ENCODE results near the gene MLN.
"Not testable (repeated sequence)": the region's sequence is repeated elsewhere in the genome, so short reads cannot be mapped to it uniquely, and the experiment has no call there.

MLN gene

DNA sequence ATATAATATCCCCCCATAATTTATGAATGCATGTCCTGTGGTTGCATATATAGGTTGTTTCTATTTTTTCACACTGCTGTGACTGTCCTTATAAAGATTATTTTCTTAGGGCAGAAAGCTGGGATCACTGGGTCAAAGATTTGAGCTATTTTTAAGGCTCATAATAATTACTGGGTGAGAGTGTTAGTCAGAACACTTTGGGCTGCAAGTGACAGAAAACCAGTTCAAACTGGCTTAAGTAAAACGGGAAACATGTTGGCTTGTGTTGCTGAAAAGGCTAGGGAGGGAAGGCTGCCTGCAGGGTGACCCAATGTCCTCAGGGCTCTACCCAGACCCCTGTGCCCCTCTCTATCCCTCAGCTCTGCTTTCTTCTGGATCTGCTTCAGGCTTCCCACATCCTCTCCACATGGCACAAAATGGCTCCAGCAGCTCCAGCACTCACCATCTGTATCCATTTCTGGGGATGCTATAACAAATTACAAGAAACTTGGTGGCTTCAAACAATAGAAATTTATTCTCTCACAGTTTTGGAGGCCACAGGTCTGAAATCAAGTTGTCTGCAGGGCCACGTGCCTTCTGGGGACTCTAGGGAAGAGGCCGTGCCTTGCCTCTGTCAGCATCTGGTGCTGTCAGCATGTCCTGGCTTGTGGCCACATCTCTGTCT lies 33.1 kb upstream of the MLN start:
- in situ Hi-C loops (cut with MboI; ENCODE audit: low sequenced_read_pairs): no loop called here

DNA sequence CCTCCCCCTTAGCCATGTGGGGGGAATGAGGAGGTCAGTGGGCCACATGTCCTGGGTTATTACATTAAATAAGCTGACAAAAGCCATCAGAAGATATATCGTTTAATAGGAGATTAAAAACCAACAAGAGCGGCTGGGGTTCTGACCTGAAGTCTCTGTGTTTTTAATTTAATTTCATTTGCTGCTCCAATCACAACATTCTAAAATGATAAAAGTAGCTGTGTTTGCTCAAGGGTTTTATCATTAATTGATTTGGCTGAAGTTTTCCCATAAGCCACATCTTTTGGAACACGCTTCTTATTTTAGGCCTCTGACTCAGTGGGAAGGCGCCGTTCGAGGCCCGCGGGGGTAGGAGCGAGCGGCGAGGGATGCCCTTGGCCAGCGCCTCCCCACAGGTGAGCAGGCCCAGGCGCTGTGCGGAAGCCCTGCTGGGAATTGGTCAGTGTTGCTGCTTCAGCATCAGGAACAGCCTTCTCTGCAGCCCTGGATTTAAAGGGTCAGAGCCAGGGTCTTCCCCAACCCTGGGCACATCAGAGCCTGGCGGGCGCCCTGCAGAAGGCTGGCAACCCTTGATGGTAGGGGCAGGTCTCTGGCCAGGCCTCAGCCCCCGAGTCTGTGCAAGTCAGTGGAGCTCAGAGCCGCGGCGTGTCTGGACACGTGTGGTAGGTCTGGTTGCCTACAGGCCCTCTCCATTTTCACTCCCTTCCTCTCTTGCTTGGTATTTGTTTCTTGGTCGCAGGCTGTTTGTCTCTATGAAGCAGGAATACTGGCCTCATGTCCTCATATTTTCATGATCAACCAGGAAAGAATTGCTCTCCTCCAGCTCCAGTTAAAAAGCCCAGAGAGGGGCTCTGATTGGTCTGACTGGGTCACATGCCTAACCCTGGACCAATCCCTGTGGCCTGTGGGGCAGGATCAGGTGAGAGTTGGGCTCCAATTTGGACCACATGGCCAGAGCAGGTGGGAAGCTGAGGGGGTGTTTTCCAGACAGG lies 30.9 kb upstream of the MLN start:
- in situ Hi-C loops (cut with MboI; ENCODE audit: low sequenced_read_pairs): no loop called here

DNA sequence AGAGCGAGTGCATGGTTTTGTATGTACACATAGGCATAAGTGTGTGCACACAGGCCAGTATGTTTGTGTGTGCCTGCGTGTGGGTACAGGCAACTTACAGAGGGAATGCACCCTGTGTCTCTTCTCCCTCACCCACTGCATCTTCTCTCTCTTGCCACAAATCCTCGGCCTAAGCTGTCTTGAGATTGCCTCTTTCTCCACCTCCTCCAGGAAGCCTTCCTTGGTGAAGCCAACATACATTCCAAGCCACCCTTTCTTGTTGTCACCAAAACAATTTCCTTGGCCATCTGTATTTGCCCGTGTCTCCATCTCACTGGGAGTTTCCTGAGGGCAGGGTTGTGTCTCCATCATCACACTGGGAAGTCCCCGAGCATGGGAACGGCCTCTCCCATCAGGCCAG lies 29.8 kb upstream of the MLN start:
- in situ Hi-C loops (cut with MboI; ENCODE audit: low sequenced_read_pairs): no loop called here

DNA sequence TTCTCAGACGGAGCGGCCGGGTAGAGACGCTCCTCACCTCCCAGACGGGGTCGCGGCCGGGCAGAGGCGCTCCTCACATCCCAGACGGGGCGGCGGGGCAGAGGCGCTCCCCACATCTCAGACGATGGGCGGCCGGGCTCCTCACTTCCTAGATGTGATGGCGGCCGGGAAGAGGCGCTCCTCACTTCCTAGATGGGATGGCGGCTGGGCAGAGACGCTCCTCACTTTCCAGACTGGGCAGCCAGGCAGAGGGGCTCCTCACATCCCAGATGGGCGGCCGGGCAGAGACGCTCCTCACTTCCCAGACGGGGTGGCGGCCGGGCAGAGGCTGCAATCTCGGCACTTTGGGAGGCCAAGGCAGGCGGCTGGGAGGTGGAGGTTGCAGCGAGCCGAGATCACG lies 29.0 kb upstream of the MLN start:
- in situ Hi-C loops (cut with MboI; ENCODE audit: low sequenced_read_pairs): not testable (repeated sequence)

DNA sequence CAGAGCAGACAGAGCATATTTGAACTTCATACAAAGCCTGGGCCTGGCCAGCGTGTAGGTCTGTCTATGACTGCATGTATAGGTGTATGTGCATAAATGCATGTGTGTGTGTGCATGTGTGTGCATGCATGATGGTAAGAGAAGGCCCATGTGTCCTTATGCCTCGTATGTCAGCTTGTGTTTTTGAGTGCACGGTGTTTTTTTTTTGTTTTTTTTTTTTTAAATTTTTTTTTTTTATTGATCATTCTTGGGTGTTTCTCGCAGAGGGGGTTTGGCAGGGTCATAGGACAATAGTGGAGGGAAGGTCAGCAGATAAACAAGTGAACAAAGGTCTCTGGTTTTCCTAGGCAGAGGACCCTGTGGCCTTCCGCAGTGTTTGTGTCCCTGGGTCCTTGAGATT lies 27.9 kb upstream of the MLN start:
- in situ Hi-C loops (cut with MboI; ENCODE audit: low sequenced_read_pairs): not testable (repeated sequence)

DNA sequence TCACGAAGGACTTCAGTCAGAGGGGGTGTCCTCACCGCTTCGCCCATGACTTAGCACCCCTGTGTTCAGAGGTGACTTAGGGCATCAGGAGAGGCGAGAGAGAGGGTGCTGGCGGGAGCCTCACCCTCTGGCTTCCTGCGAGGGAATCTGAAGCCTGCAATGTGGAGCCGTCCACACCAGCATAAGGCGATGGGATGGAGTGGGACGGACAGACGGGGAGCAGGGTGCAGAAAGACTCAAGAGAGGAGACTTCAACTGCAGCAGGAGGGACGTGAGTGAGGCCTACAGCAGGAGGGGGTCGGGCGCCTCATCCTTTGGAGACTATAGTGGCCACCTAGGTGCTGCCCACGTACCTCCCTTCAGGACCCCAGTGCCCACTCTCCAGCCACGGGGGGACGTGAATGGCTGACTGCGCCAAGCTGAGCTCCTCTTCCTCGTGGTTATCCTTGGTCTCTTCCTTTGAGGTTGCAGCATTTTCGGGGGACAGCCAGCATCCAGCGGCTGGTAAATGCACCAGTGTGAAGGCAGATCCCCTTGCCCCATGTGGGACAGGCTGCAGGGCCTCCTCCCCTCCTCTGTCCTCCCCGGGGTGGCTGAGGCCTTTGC lies 26.9 kb upstream of the MLN start:
- in situ Hi-C loops (cut with MboI; ENCODE audit: low sequenced_read_pairs): no loop called here

DNA sequence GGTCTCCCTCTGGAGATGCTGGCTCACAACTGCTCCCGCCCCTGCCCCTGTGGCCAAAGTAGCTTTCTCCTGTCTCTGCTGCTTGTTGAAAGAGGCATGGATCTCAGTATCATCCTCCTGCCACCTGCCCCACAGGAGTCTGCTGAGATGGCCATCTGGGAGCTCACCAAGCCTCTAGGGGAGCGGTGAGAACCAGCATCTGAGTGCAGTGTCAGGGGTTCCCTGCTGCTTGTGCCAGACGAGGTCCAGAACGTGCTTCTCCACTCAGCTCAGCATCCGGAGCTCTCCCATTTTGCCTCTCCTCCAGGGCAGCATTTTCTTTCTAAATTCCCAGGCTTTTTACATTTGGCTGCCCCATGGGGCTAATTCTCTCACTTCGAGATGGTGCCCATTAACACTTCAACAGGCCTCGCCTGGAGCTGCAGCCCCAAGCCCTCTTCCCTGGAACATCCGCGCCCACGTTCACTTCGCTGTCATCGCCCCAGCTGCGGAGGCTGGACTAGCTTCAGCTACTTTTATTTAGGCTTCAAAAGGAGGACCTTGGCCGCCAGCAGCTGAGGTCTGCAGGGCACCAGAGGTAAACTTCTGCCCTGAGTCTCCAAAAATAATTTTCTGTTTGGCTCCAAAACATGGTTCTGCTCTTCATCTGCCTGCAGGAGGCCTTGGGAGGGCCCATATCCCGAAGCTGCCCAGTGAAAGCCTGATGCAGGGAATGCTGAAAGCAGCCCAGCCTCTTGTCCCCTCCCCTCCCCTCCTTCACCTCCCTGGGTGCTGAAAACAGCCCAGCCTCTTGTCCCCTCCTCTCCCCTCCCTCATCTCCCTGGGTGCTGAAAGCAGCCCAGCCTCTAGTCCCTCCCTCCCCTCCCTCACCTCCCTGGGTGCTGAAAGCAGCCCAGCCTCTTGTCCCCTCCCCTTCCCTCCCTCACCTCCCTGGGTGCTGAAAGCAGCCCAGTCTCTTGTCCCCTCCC lies 25.2 kb upstream of the MLN start:
- in situ Hi-C loops (cut with MboI; ENCODE audit: low sequenced_read_pairs): no loop called here

DNA sequence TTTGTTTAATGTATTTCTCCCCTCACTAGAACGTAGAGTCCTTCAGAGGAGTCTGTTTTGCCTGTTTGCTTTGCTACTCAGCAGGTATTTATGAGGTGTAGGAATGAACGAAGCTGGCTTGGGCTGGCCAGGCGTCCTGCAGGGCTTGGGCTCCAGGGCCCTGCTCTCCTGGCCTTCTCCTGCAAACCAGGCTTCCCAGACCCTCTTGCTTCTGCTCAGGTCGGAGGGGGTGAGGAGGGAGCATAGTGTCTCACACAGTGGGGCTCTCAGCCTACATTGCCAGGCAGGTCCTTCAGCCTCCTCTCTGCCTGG lies 24.6 kb upstream of the MLN start:
- in situ Hi-C loops (cut with MboI; ENCODE audit: low sequenced_read_pairs): no loop called here

DNA sequence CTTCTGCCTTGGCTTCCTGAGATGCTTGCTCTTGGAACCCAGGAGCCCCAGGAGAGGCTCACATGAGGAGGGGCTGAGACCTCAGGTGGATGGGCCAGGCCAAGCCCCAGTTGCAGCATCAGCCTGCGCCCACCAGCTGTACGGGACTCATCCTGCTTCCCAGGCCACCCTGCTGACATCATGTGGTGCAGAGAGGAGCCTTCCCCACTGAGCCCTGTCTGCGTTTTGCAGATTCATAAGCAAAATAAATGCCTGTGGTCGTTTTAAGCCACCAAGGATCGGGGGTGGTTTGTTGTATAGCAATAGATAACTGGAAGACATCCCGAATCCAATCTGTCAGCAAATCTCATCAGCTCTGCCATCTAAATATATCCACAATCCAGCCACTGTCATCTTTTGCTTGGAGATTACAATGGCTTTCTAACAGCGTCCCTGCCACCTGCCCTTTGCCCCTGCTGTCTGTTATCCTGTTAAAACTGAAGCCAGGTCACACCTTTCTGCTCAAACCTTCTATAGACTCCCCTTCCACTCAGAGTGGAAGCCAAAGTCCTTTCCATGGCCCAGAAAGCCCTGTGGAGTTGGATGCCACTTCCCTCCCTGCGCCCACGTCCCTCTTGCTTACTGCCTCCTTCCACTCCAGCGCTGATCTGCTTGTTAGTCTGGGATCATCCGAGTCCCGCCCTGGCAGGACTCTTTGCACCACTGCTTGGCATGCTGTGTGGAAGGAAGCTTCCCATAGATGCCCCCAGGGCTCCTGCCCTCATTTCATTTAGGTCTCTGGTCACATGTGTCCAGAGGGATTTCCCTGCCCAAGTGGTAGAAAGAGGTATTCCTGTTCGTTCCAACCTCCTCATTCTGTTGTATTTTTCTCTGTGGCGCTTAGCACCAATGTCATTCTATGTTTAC lies 24.0 kb upstream of the MLN start:
- in situ Hi-C loops (cut with MboI; ENCODE audit: low sequenced_read_pairs): no loop called here

DNA sequence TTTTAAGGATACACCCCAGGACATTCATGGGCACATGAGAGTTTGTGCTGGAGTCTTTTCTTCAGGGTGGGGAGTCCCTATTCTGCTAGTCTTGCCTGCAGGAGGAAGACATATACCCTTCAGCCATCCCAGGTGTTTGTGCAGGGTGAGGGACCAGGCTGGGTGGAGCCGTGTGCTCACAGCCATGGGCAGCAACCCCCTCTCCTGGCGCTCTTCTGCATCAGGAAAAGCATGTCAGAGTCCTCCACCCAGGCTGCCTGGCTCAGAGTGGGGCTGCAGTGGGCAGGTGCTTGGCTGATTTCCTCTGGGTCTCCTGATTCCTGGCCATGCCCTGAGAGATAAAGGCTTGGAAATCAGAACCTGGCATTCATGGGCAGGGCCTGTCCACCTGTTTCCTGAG lies 22.7 kb upstream of the MLN start:
- in situ Hi-C loops (cut with MboI; ENCODE audit: low sequenced_read_pairs): no loop called here

DNA sequence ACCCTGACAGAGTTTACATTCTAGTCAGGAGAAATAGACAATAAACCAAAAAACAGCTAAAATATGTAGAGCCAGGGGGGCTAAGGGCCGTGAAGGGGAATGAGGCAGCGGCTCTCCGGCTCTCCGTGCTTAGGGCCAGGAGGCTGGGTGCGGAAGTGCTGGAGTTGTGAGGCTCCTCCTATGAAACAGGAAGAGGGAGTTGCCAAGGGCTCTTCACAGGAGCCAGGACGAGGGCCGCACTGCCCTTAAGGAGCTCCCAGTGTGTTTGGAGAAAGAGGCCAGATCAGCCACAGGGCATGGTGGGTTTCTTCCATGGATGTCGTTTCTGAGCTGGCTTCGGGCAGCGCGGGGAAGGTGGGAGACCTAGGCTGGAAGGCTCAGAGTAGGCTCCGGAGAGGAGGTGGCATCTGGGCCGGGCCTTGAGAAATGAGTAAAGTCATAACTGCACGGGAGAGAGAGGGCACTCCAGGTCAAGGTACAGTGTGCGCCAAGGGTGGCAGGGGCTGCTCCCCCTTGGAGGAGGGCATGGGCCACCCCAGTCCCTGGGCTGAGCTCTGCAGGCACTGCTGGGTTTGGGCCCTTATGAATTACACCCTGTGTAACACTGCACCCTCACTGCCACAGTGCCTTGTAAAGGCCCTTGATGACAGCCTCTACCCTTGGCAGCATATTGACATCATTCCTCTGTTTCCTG lies 20.8 kb upstream of the MLN start:
- in situ Hi-C loops (cut with MboI; ENCODE audit: low sequenced_read_pairs): no loop called here

DNA sequence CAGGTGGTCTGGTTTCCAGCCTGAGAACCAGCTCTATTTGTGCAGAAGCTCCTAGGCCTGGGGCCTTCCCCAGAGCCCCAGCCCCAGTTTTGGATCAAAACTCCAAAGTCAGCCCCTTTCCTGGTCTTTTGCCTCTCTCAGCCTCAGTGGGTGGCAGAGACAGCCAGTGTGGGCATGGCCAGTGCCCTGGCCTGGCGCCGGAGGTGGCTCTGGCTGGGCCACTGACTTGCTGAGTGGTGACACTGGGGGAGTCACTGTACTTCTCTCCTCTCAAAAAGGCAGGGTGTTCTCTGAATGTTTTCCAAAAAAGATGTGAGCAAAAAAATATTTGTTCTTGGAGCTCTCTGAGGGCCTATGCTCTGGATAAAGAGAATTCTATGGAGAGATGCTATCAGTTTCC lies 20.0 kb upstream of the MLN start:
- in situ Hi-C loops (cut with MboI; ENCODE audit: low sequenced_read_pairs): no loop called here

DNA sequence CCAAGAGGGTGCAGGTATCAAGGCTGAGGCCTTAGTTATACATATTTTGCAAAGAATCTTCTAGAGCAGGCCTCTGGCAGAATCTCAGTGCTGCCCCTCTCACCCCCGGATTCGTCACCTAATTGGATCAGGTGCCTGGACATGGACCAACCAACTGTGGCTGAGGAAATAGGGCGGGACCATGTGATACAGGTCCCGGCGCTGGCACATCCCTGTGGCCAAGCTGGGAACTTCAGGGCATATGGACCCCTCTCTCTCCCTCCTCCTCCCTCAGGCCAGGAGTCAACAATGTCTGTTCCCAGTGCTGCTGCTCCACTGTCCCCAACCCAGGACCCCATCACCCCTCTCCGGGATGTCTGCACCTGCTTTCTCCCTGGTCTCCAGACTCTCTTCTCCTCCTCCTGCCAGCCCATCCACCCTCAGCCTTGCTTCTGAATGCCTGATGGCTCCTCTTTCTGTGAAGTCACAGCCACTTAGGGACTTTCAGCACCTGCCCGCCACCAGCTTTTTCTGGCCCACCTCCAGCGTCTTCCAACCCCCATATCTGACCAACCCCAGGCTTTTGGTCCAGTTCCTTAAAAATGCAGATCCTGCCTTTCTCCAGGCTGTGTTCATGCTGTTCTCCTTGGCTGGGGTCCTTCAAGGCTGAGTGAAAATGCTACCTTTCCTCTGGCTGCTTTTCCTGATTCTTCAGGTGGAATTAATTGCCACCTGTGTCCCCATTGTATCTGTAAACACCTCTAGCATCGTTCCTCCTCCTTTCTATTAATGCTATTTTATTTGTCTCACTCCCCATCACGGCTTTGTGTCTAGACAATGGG lies 19.0 kb upstream of the MLN start:
- in situ Hi-C loops (cut with MboI; ENCODE audit: low sequenced_read_pairs): no loop called here

DNA sequence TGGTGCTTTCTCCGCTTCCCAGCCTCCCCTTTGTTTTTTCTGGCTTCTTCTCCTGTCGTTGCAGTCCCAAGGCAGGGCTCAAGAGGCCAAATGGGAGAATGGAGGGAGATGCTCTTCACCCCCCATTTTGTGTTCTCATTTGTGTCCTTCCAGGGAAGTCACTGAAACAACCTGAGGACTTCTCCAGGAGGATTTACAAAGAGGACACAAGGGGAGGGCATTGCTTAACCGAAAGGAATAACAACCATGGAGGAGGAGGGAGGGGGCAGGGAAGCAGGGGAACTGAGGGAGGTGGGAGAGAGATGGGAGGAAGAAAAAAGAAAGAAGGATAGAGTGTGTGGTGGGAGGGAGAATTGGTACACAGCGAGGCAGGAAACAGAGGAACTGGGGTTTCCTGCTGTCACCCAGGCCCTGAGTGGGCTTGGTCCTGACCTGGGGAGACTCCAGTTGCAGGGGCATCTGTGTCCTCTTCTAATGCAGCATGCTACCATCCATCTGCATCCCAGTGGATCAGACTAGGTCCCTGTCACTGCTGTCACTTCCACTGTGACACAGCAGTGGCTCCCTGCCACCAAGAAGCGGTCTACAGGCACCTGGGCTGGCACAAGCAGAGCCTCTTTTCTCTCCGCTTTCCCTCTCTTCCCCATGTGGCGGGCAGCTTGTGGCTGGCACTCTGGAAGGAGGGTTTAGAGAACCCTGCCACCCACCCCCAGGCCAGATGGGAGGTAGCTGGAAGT lies 17.1 kb upstream of the MLN start:
- in situ Hi-C loops (cut with MboI; ENCODE audit: low sequenced_read_pairs): no loop called here

DNA sequence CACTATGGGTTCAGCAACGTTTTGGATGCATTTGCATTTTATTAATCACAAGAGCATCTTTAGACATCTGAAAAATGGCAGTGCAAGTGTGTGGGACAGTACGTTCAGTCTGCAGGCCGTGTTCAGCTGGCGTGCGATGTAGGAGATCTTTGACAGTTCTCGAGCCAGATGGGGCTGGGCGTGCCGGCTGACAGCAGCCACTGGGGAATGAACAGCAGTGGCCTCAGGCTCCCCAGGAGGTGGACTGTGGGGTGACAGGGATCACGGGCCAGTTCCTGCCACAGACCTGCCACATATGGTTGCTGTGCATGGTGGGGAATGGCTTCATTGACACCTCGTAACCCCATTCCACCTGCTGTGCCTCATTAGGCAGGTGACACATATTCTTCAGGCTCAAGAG lies 16.4 kb upstream of the MLN start:
- in situ Hi-C loops (cut with MboI; ENCODE audit: low sequenced_read_pairs): no loop called here

DNA sequence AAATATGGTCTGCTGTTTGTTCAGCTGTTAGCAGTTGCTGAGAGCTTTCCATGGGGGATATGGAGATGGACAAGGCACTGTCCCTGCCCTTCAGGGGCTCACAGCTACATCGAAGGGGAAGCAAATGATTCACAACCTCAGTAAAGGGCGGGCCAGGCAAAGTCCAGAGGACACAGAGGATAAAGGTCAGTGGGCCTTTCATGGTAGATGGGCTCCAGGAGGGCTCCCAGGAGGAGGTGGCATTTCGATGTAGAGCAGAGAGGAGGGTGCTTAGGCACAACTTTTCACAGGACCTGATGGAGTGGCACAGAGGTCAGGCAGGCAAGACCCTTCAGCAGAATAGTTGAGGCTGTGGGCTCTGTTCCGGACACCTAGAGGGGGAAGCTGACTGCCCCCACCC lies 15.2 kb upstream of the MLN start:
- in situ Hi-C loops (cut with MboI; ENCODE audit: low sequenced_read_pairs): no loop called here

DNA sequence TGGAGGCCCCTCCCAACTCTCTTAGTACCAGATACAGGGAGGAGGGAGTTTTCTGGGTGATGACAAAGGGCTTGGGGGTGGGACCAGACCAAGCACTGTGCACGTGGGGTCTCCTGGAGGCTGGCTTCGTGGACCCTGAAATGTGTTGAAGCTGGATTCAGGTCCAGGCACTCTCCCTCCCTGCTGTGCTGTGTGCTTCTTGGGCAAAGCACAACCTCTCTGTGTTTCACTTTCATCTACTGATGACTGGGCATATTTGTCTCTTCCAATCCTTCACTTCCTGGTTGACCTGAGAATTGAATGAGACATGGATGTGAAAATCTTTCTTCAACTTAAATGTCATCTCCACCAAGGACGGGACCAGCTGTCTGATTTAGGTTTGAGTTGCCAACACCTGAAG lies 14.5 kb upstream of the MLN start:
- in situ Hi-C loops (cut with MboI; ENCODE audit: low sequenced_read_pairs): no loop called here

DNA sequence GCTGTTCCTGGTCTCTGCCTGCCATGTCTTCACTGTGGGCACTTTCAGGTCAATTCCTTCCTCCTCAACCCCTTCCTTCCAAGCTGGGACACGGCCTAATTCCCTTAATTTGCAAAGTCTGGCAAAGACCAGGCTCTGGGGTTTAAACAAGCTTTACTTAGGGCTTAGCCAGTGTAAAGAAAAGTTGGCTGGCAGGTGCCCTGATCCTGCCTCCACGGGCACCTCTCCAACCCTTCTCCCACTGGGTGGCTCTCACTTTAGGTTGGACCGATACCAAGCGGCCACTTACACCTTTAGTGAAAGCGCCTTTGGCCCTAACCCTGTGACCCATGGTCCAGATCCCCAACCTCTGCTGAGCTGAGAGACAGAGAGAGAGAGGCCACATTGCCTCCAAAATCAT lies 13.7 kb upstream of the MLN start:
- in situ Hi-C loops (cut with MboI; ENCODE audit: low sequenced_read_pairs): no loop called here

Measured in HL-60/S4 treated with retinoic acid at 250 ng/mL for 4 days and 3 days (cell line).